Mesenchymal stem cell (in vitro differentiated cells and primary cell): Measurements from ENCODE around the gene LVRN. TPM values are rescaled to one million over a fixed set of nuclear protein-coding genes. Genes with fewer than 3 reads are reported as not detected.
"Not testable (repeated sequence)": the region's sequence is repeated elsewhere in the genome, so short reads cannot be mapped to it uniquely, and the experiment has no call there.

Experiments
- DNase-seq: peaks from one replicate; pipeline ENCODE4 v3.0.0-alpha.2; 2013
- H2AFZ ChIP-seq: one replicate; pipeline ENCODE4 v1.6.1; 2013; ENCODE audit warnings: low read depth, mild to moderate bottlenecking, control low read depth, inconsistent platforms, low read length, moderate library complexity
- H2AK5ac ChIP-seq: 2 replicates; pipeline ENCODE4 v1.6.1; 2013; ENCODE audit warnings: low read length, moderate library complexity, mild to moderate bottlenecking, inconsistent platforms; ENCODE audit not compliant: severe bottlenecking
- H2BK120ac ChIP-seq: one replicate; pipeline ENCODE4 v1.6.1; 2013; ENCODE audit warnings: low read depth, mild to moderate bottlenecking, inconsistent platforms, low read length, moderate library complexity
- H2BK12ac ChIP-seq, 2 experiments: one replicate each; pipeline ENCODE4 v1.6.1; 2013; ENCODE audit warnings: inconsistent platforms in 2 of 2, low read length in 2 of 2, mild to moderate bottlenecking in 2 of 2, moderate library complexity in 2 of 2, control low read depth in 1 of 2
- H2BK15ac ChIP-seq: one replicate; pipeline ENCODE4 v1.6.1; 2013; ENCODE audit warnings: mild to moderate bottlenecking, low read depth, inconsistent platforms; ENCODE audit not compliant: poor library complexity, severe bottlenecking
- H2BK5ac ChIP-seq: 2 replicates; pipeline ENCODE4 v1.6.1; 2013; ENCODE audit warnings: low read depth, mild to moderate bottlenecking, low read length, control low read depth, inconsistent platforms; ENCODE audit not compliant: poor library complexity, severe bottlenecking
- H3K14ac ChIP-seq, 2 experiments: one replicate each; pipeline ENCODE4 v1.6.1; 2013; ENCODE audit warnings: inconsistent platforms in 2 of 2, low read length in 2 of 2, control low read depth in 1 of 2, mild to moderate bottlenecking in 1 of 2, moderate library complexity in 1 of 2
- H3K18ac ChIP-seq, 2 experiments: one replicate each; pipeline ENCODE4 v1.6.1; 2013; ENCODE audit warnings: inconsistent platforms in 2 of 2, low read length in 2 of 2, control low read depth in 1 of 2, low read depth in 1 of 2, mild to moderate bottlenecking in 1 of 2
- H3K23ac ChIP-seq, 2 experiments: one replicate each; pipeline ENCODE4 v1.6.1; 2013; ENCODE audit warnings: inconsistent platforms in 2 of 2, low read length in 2 of 2, mild to moderate bottlenecking in 2 of 2, moderate library complexity in 2 of 2, control low read depth in 1 of 2
- H3K27ac ChIP-seq: 2 replicates; pipeline ENCODE4 v1.5.1; 2013; ENCODE audit warnings: mild to moderate bottlenecking, moderate library complexity, low read length, control low read depth, inconsistent platforms; ENCODE audit not compliant: poor library complexity, severe bottlenecking
- H3K27me3 ChIP-seq, 2 experiments: 2 replicates each; pipeline versions ENCODE4 v1.6.1 to v1.7.0; 2013; ENCODE audit warnings: low read length in 2 of 2, mild to moderate bottlenecking in 2 of 2, moderate library complexity in 2 of 2, control low read depth in 1 of 2, inconsistent platforms in 1 of 2; ENCODE audit not compliant: control insufficient read depth in 1 of 2, insufficient read depth in 1 of 2
- H3K36me3 ChIP-seq, 2 experiments: 2 replicates each; pipeline versions ENCODE4 v1.6.1 to v1.7.0; 2013; ENCODE audit warnings: low read length in 2 of 2, control low read depth in 1 of 2, inconsistent platforms in 1 of 2, low read depth in 1 of 2, mild to moderate bottlenecking in 1 of 2; ENCODE audit not compliant: insufficient read depth in 2 of 2, control insufficient read depth in 1 of 2
- H3K4ac ChIP-seq, 2 experiments: one replicate each; pipeline ENCODE4 v1.6.1; 2013; ENCODE audit warnings: inconsistent platforms in 2 of 2, low read length in 2 of 2, mild to moderate bottlenecking in 2 of 2, moderate library complexity in 2 of 2, control low read depth in 1 of 2, low read depth in 1 of 2
- H3K4me1 ChIP-seq: 2 replicates; pipeline ENCODE4 v1.6.1; 2013; ENCODE audit warnings: low read depth, low read length, control low read depth; ENCODE audit not compliant: control insufficient read depth, insufficient read depth
- H3K4me2 ChIP-seq: 2 replicates; pipeline ENCODE4 v1.6.1; 2013; ENCODE audit warnings: low read length, mild to moderate bottlenecking, inconsistent platforms; ENCODE audit not compliant: poor library complexity, severe bottlenecking
- H3K4me3 ChIP-seq, 2 experiments: 2 replicates each; pipeline versions ENCODE4 v1.5.1 to v1.7.0; 2013; ENCODE audit warnings: low read length in 2 of 2, mild to moderate bottlenecking in 2 of 2, control low read depth in 1 of 2, low read depth in 1 of 2; ENCODE audit not compliant: insufficient read depth in 1 of 2
- H3K79me1 ChIP-seq: replicated peaks from 2 replicates; pipeline ENCODE4 v1.6.1; 2013; ENCODE audit warnings: mild to moderate bottlenecking, control low read depth, low read length, inconsistent platforms; ENCODE audit not compliant: poor library complexity, severe bottlenecking
- H3K9ac ChIP-seq: 2 replicates; pipeline ENCODE4 v1.7.0; 2013; ENCODE audit warnings: mild to moderate bottlenecking, low read length, moderate library complexity
- H3K9me3 ChIP-seq: 2 replicates; pipeline ENCODE4 v1.7.0; 2013; ENCODE audit warnings: mild to moderate bottlenecking, low read length; ENCODE audit not compliant: control insufficient read depth
- H4K8ac ChIP-seq: one replicate; pipeline ENCODE4 v1.6.1; 2013; ENCODE audit warnings: inconsistent platforms, mild to moderate bottlenecking, low read length, moderate library complexity
- H4K91ac ChIP-seq: one replicate; pipeline ENCODE4 v1.6.1; 2013; ENCODE audit warnings: mild to moderate bottlenecking, low read length, inconsistent platforms
- WGBS: methylation state at CpG from one replicate; pipeline ENCODE4 v1.1.7; 2013; ENCODE audit warnings: mixed read lengths; 5-methylcytosine and 5-hydroxymethylcytosine counted together
- polyA plus RNA-seq, 2 experiments: library from polyadenylated mRNA; stranded (reverse); fragments of 200-250 nt; gene quantifications; one replicate each; pipeline ENCODE4 v1.2.3, GENCODE V29; 2013

Gene LVRN
- polyA plus RNA-seq (2013, experiment 1 of 2) = 0.04 TPM
- polyA plus RNA-seq (2013, experiment 2 of 2) = 0.07 TPM

GRCh38 chr5:115962239-115962564 lies at the start of gene LVRN:
TSS of gene LVRN (plus strand) at chr5:115962475. CDS start at chr5:115962618, 143 bp downstream.
- Histone ChIP-seq H3K79me1 (no peaks in the 10 kb centered on the region), H3K27me3 (peaks cover 0 to 21% of the 10 kb centered on the region in 2 experiments), H3K14ac (no peak within 1 kb of the TSS), H2AFZ (peak within 1 kb of the TSS; percentile 5), H4K91ac (peak within 1 kb of the TSS; percentile 15), H3K4ac (no peak within 1 kb of the TSS), H3K36me3 (no peaks in the 10 kb centered on the region), H3K23ac (peak within 1 kb of the TSS in 1 of 2 experiments; percentile 57), H3K4me3 (peak within 1 kb of the TSS; percentile 30 to 55), H3K4me2 (peak within 1 kb of the TSS; percentile 59), H3K4me1 (peaks cover 14% of the 10 kb centered on the region), H3K18ac (no peak within 1 kb of the TSS), H4K8ac (no peak within 1 kb of the TSS), H2BK120ac (no peak within 1 kb of the TSS), H2BK5ac (no peak within 1 kb of the TSS), H3K9me3 (no peaks in the 10 kb centered on the region), H2AK5ac (no peak within 1 kb of the TSS), H3K27ac (no peak within 1 kb of the TSS), H3K9ac (peak within 1 kb of the TSS; percentile 67), H2BK15ac (no peak within 1 kb of the TSS), H2BK12ac (no peak within 1 kb of the TSS)
- WGBS = 53% methylated on average over 18 of the region's 18 CpGs
- no peak for DNase-seq

GRCh38 chr5:115913623-115914400 lies 48.5 kb upstream of the LVRN start:
- H3K18ac ChIP-seq, H2BK120ac ChIP-seq, DNase-seq, H4K91ac ChIP-seq, H3K27me3 ChIP-seq, H2AK5ac ChIP-seq, H3K79me1 ChIP-seq, H2BK5ac ChIP-seq, H3K9ac ChIP-seq, H3K4me3 ChIP-seq, H4K8ac ChIP-seq, H3K4ac ChIP-seq, H2BK15ac ChIP-seq, H3K27ac ChIP-seq, H3K23ac ChIP-seq, H3K9me3 ChIP-seq, H3K14ac ChIP-seq, H3K4me1 ChIP-seq, H2AFZ ChIP-seq, H2BK12ac ChIP-seq, H3K4me2 ChIP-seq: not testable (repeated sequence)
- no CpG with 5 or more reads among the region's 5 CpGs for WGBS
- peaks cover 2 to 25% of the 10 kb centered on the region in 2 experiments for H3K36me3 ChIP-seq

GRCh38 chr5:115920171-115920725 lies 42.0 kb upstream of the LVRN start:
- Histone ChIP-seq H3K4me2 (no peak overlapping the region), H3K27me3 (no peaks in the 10 kb centered on the region), H3K4me3 (no peak overlapping the region), H3K27ac (no peak overlapping the region), H3K14ac (no peak overlapping the region), H3K23ac (no peak overlapping the region), H2BK12ac (no peak overlapping the region), H2AK5ac (no peak overlapping the region), H4K8ac (no peak overlapping the region), H3K9me3 (no peaks in the 10 kb centered on the region), H2BK15ac (no peak overlapping the region), H3K4ac (no peak overlapping the region), H3K79me1 (no peaks in the 10 kb centered on the region), H2BK5ac (no peak overlapping the region), H3K36me3 (peaks cover 2 to 17% of the 10 kb centered on the region in 2 experiments), H2AFZ (no peak overlapping the region), H3K4me1 (no peaks in the 10 kb centered on the region), H3K9ac (no peak overlapping the region), H4K91ac (no peak overlapping the region), H3K18ac (no peak overlapping the region), H2BK120ac (no peak overlapping the region)
- WGBS = 78% methylated on average over 3 of the region's 3 CpGs
- no peak for DNase-seq

- DNase-seq, H3K27me3 ChIP-seq, H3K23ac ChIP-seq, H3K4ac ChIP-seq, H3K14ac ChIP-seq, H3K79me1 ChIP-seq, H2BK15ac ChIP-seq, H3K36me3 ChIP-seq, H4K91ac ChIP-seq, H2BK5ac ChIP-seq, H3K4me3 ChIP-seq, H3K4me1 ChIP-seq, H3K9ac ChIP-seq, H2AK5ac ChIP-seq, H2BK120ac ChIP-seq, H2BK12ac ChIP-seq, H3K27ac ChIP-seq, H3K9me3 ChIP-seq, H2AFZ ChIP-seq, H3K18ac ChIP-seq, H3K4me2 ChIP-seq, H4K8ac ChIP-seq: not testable (repeated sequence)
- WGBS = 92% methylated on average over 12 of the region's 12 CpGs
Measured at GRCh38 chr5:115928578-115929407, 33.5 kb upstream of the LVRN start.
